Measurements from ENCODE around the gene STK32B. TPM values are rescaled to one million over a fixed set of nuclear protein-coding genes. Genes with fewer than 3 reads are reported as not detected.
A peak's percentile ranks its signal among the peaks of the same experiment; 100 is the strongest.

The STK32B gene
- total and polyA plus RNA-seq, 2 experiments from 2014 or later: 0.71 to 2.3 TPM

- H3K27ac Mint-ChIP-seq: no peak overlapping the region
- H3F3A ChIP-seq (replicated peaks; ENCODE audit: low read depth): no peaks in the 10 kb centered on the region
- DNase-seq (ENCODE audit: low spot score): peak; percentile 48
- no peak overlapping the region for H3K4me3 ChIP-seq
- peak; percentile 75 for ATAC-seq
- no peaks in the 10 kb centered on the region for H3K9me2 ChIP-seq (ENCODE audit: insufficient read depth)
- no peaks in the 10 kb centered on the region for H3K36me3 ChIP-seq (ENCODE audit: insufficient read depth)
- H3K4me1 Mint-ChIP-seq: no peaks in the 10 kb centered on the region
- peaks cover 5% of the 10 kb centered on the region for H3K27me3 Mint-ChIP-seq (ENCODE audit: insufficient read depth, low read depth, poor library complexity)
- no peak overlapping the region for H3K27ac ChIP-seq (ENCODE audit: low read depth)
- TF ChIP-seq JUNB (IDR thresholded peaks at IDR 0.05; ENCODE audit: unreplicated experiment) (no peak), EZH2 (IDR thresholded peaks at IDR 0.05; ENCODE audit: low read depth, unreplicated experiment) (no peak), ZNF114 (CRISPR knock-in tag; IDR thresholded peaks at IDR 0.05) (no peak), CTCF (conservative IDR thresholded peaks at IDR 0.05; ENCODE audit: low read depth in 2 of 2) (peak; percentile 47 to 59), POLR2AphosphoS5 (IDR thresholded peaks at IDR 0.05; ENCODE audit: low read depth) (no peak)
- TF ChIP-seq, protein P1, sequence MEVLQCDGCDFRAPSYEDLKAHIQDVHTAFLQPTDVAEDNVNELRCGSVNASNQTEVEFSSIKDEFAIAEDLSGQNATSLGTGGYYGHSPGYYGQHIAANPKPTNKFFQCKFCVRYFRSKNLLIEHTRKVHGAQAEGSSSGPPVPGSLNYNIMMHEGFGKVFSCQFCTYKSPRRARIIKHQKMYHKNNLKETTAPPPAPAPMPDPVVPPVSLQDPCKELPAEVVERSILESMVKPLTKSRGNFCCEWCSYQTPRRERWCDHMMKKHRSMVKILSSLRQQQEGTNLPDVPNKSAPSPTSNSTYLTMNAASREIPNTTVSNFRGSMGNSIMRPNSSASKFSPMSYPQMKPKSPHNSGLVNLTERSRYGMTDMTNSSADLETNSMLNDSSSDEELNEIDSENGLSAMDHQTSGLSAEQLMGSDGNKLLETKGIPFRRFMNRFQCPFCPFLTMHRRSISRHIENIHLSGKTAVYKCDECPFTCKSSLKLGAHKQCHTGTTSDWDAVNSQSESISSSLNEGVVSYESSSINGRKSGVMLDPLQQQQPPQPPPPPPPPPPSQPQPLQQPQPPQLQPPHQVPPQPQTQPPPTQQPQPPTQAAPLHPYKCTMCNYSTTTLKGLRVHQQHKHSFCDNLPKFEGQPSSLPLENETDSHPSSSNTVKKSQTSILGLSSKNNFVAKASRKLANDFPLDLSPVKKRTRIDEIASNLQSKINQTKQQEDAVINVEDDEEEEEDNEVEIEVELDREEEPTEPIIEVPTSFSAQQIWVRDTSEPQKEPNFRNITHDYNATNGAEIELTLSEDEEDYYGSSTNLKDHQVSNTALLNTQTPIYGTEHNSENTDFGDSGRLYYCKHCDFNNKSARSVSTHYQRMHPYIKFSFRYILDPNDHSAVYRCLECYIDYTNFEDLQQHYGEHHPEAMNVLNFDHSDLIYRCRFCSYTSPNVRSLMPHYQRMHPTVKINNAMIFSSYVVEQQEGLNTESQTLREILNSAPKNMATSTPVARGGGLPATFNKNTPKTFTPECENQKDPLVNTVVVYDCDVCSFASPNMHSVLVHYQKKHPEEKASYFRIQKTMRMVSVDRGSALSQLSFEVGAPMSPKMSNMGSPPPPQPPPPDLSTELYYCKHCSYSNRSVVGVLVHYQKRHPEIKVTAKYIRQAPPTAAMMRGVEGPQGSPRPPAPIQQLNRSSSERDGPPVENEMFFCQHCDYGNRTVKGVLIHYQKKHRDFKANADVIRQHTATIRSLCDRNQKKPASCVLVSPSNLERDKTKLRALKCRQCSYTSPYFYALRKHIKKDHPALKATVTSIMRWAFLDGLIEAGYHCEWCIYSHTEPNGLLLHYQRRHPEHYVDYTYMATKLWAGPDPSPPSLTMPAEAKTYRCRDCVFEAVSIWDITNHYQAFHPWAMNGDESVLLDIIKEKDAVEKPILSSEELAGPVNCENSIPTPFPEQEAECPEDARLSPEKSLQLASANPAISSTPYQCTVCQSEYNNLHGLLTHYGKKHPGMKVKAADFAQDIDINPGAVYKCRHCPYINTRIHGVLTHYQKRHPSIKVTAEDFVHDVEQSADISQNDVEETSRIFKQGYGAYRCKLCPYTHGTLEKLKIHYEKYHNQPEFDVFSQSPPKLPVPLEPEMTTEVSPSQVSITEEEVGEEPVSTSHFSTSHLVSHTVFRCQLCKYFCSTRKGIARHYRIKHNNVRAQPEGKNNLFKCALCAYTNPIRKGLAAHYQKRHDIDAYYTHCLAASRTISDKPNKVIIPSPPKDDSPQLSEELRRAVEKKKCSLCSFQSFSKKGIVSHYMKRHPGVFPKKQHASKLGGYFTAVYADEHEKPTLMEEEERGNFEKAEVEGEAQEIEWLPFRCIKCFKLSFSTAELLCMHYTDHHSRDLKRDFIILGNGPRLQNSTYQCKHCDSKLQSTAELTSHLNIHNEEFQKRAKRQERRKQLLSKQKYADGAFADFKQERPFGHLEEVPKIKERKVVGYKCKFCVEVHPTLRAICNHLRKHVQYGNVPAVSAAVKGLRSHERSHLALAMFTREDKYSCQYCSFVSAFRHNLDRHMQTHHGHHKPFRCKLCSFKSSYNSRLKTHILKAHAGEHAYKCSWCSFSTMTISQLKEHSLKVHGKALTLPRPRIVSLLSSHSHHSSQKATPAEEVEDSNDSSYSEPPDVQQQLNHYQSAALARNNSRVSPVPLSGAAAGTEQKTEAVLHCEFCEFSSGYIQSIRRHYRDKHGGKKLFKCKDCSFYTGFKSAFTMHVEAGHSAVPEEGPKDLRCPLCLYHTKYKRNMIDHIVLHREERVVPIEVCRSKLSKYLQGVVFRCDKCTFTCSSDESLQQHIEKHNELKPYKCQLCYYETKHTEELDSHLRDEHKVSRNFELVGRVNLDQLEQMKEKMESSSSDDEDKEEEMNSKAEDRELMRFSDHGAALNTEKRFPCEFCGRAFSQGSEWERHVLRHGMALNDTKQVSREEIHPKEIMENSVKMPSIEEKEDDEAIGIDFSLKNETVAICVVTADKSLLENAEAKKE (CRISPR knock-in tag; IDR thresholded peaks at IDR 0.05): no peak
- TF ChIP-seq, protein P2, sequence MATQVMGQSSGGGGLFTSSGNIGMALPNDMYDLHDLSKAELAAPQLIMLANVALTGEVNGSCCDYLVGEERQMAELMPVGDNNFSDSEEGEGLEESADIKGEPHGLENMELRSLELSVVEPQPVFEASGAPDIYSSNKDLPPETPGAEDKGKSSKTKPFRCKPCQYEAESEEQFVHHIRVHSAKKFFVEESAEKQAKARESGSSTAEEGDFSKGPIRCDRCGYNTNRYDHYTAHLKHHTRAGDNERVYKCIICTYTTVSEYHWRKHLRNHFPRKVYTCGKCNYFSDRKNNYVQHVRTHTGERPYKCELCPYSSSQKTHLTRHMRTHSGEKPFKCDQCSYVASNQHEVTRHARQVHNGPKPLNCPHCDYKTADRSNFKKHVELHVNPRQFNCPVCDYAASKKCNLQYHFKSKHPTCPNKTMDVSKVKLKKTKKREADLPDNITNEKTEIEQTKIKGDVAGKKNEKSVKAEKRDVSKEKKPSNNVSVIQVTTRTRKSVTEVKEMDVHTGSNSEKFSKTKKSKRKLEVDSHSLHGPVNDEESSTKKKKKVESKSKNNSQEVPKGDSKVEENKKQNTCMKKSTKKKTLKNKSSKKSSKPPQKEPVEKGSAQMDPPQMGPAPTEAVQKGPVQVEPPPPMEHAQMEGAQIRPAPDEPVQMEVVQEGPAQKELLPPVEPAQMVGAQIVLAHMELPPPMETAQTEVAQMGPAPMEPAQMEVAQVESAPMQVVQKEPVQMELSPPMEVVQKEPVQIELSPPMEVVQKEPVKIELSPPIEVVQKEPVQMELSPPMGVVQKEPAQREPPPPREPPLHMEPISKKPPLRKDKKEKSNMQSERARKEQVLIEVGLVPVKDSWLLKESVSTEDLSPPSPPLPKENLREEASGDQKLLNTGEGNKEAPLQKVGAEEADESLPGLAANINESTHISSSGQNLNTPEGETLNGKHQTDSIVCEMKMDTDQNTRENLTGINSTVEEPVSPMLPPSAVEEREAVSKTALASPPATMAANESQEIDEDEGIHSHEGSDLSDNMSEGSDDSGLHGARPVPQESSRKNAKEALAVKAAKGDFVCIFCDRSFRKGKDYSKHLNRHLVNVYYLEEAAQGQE (IDR thresholded peaks at IDR 0.05; ENCODE audit: unreplicated experiment): no peak
- H3K79me2 ChIP-seq (replicated peaks; ENCODE audit: insufficient read depth): no peaks in the 10 kb centered on the region
- no peaks in the 10 kb centered on the region for H3K27me3 ChIP-seq (ENCODE audit: insufficient read depth)
- H2AFZ ChIP-seq: no peak overlapping the region
- no peaks in the 10 kb centered on the region for H4K20me1 ChIP-seq (replicated peaks; ENCODE audit: insufficient read depth)
- no peak overlapping the region for H3K4me2 ChIP-seq
- H3K4me3 Mint-ChIP-seq: no peak overlapping the region
- peaks cover 15% of the 10 kb centered on the region for H3K36me3 Mint-ChIP-seq (ENCODE audit: low read depth)
- no peaks in the 10 kb centered on the region for H3K4me1 ChIP-seq (ENCODE audit: insufficient read depth)
- no peaks in the 10 kb centered on the region; the same call in none of the 3 replicates for H3K9me3 Mint-ChIP-seq
Measured at GRCh38 chr4:5409972-5410618, 358.8 kb downstream of the STK32B start.
